SKM-1 treated with dmso at 0.1 percent for 144 hours (cell line): ENCODE measurements around the gene ZNF831.

Source experiments
- DNase-seq: peaks from one replicate; lab custom pipeline; 2025; ENCODE audit not compliant: unreplicated experiment; lab: John Stamatoyannopoulos, UW

The ZNF831 gene

DNA sequence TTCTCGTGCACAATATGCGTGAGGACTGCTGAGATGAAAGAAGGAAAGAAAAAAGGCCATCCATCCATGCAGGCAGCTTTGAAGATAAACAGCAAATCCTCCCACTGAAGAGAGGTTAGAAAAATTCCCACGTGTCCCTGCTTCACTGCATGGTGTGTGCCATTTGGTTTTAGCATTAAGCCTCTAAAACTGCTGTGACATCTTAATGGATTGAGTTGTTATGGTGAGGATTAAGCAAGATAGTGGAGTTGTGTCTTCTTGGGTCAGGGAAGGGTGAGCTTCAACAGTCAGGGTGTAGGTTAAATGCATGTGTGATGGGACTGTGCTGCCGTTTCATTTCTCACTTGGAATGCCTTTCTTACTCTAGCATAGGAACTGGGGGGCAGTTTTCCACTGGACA, 50.5 kb downstream of the ZNF831 start:
- no peak for DNase-seq

DNA sequence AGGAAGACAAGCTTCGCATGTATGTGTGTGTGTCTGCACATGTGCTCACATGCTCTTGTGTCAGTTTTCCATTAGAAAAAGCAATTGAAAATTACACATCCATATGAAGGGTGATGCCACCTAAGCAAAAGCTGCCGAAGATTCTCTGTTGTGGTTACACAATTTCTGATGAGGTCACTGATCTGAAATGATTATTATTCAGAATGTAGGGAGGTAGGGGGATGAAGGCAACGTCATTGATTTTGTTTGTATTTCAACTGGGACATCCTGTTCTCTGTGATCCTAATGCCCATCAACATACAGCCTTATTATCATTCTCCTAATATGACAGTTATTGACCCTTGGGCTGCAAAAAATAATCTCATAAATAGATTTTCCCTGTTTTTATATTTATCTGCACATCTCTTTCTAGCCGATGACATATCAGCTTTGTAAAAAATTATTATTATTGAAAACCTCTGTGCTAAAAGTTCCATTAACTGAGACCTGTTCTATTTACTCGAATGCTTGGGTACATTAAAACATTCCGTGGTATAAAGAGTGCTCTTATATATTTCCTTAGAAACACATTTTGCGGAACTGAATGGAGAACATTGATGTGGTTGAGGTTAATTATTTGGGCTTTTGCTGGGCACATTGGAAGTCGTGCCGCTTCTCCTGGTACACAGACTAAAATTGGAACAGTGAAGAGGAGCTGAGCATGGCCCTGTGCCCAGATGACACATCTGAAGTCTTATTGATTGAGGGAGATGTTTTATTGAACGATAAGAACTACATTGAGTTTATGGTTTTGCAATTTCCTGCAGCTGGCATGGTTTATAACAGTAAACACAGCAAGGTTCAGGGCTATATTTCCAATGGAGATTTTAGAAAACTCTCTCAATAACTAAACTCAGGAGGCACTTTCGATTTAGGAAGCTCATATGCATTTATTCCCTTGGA, 51.3 kb downstream of the ZNF831 start:
- DNase-seq = no peak

DNA sequence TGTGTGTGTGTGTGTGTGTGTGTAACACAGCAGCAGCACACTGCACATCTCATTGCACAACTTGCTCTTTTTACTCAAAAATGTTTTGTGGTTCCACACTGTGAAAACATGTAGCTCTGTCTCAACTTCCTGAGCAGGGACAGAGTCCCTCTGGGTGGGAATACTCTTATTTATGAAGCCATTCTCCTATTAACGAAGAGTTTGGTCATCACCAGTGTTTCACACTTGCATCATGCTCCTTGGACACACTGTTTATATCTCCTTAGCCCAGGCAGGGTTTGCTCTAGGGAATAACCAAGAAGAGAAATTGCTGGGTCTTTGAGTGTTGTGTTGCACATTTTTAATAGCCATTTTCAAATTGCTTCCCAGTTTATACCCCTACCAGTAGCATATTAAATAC, 53.6 kb downstream of the ZNF831 start:
- no peak for DNase-seq

DNA sequence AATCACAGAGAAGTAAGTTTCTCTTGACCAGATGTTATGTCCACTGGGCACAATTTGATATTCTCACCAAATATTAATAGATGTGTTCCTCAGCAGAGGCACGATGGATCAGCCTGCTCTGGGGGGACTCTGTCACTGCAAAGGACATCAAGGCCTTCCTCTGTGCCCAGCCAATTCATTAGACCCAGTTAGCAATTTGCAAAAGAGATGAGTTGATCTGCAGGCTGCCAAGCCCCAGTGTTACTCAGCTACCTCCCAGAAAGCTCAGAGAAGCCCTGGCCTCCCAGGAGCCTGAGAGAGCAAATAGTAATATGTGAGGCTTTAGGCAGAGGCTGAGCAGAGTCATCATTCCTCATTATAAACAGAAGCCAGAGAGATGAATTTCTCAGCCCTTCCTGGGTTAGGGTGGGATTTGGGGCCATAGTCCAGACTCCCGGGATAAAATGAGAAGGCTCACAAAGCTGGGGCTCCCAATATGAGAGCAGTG, 54.2 kb downstream of the ZNF831 start:
- DNase-seq = no peak

DNA sequence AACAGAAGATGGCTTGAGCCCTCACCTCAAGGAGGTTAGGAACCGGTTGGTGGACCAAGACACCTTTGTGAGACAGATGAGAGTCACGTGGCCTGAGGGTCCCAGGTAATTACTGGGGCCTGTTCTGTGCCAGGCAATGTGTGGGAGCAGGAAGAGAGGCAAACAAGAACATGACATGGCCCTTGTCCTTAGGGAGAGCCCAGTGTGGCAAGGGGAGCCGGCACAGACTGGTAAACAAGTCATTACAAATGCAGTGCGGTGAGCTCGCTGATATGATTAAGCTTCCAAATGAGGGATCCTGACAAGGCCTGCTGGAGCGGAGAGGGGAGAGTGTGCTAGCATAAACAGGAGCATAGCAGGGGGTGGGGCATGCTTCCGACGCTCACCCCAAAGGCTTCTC, 55.6 kb downstream of the ZNF831 start:
- no peak for DNase-seq

DNA sequence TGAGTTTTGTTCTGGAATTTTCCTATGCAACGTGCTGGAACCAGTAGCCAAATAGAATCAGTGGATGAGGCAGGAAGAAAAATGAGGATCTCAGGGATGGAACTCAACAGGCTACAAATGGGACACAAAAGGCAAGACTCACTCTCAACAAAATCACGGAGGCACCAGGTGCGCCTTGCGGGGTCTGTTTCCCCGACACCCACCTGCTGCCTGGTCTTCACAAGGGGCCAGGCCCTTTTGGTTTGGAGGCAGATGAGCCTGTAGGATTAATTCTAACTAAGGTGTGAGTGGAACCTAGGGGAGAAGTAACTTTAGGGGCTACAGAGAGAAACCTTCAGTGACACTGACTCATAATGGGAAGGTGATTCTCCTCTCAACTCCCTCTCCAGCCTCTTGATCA, 56.5 kb downstream of the ZNF831 start:
- DNase-seq = no peak

DNA sequence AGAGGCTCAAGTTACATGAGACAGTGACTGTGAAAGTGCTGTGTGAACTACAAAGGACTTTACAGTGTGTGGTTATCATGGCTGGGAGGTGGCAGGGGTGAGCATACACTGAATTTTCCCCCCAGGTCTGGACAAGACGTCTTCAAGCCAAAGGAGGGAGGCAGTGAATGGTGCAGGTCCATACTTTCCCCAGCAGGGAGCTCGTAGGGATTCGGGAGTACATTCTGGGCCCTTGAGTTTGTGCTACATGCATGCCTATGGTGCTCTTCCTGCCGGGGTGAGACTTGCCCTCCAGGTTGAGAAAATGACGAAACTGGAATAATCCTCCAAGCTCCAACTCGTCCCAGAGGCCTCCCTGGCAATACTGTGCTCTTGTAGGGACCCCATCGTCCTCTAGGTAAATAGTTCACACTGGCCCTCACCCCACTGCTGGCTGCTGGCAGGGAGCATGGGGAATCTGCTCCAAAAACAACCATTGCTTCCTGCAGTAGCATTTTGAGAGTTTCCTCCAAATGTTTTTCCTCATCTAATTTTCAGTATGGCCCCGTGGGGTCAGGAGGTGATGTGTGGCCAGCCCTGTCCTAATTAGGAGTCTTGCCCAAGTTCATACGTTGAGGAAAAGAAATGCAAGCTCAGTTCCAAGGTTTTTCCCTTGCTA, 57.6 kb downstream of the ZNF831 start:
- no peak for DNase-seq

DNA sequence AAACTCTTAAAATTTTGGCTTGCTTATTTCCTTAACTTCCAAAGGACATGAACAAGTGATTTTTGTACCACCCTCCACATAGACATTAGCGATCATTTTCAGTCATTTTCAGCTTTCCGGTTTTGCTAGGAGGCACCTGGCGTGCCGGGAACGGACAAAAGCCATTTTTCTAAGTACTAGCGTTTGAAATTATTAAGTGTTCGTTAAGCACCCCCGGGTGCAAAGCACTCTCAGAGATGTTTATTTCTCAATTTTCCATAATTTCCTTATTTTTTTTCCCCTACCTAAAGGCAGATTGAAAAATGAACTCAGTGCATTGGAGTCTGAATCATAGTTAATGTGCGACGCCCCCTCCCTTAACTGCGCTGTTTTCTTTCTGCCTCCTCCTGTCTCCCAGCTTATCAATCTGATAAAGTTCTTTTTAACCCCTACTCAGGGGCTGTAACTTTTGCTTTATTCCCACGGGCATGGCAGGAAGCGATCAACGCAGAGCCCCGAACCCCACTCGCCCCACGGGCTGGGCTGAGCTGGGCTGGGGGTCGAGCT, 58.2 kb downstream of the ZNF831 start:
- DNase-seq = no peak

DNA sequence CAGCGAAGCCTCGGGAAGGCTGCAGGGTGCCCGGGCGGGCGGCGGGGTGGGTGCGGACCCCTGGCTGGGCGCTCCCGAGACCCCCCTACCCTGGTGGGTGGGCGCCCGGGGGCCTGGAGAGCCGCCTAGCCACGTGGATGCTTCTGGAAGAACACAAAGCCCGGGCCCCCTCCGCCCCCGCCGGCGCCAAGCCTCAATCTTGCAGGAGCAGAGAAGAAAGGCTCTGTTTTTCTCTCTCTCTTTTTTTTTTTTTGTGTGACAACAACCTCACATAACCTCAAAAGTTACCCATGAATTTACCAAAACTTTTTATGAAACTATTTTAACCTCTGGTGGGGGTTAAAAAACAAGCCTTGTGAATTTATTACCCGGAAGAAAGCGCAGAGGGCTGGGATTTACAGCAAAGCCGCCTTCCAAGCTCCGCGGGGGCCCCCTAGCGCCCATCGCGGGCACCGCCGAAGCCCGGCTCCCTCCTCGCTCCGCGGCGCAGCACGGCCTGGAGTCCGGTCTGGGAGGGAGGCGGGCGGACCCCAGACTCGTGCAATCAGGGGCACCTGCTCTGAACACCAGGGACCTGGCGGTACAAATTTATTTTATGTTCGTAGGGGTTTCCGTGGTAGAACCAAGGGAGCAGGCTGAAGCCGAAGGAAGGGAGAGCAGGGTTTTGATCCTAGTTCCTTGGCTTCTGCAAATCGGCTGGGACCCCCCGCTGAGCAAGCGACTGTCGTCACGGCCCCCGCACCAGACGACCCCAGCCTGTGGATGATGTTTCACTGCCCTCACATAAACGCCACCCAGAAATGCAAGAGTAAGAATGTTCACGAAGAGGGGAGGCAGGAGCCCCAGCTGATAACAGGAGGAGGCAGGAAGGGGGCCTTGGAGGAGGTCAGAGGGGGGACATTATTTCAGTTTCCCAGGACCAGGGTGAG, 58.9 kb downstream of the ZNF831 start:
- peak; percentile 44 for DNase-seq

DNA sequence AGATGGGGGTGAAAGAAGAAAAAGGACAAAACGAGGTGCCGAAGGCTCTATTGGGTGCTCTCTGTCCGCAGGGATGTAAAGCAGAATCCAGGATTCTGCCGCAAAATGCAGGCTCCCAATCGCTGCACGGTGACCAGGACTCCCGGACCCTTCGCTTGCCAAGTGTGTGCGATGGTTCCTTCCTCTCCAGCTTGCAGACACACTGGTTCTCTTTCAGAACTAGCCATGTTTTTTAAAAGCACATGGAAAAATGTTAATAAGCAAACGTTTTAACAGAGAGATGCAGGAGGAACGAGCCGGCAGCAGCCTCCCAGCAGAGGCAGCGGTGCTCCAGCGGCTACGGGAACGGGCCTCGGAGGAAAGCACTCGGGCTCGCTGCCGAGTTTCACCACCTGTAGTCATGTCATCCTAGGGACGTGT, 59.6 kb downstream of the ZNF831 start:
- no peak for DNase-seq

DNA sequence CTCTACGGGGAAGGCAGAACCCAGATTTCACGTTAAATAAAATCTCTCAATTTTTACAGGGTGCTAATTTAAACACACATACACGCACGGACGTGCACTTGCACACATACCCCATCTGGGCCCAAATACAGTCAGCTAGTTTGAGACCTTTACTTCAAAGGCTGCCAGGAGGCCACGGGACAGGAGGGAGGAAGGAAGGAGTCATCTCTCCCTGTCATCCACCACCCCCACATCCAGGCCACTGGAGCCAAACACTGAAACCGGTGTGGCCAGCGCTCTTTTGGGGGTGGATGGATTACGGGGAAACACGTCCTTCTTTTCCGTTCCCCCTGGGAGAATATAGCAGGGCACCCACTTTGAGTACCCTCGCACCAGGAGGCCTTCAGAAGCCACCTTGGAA, 60.1 kb downstream of the ZNF831 start:
- no peak for DNase-seq

DNA sequence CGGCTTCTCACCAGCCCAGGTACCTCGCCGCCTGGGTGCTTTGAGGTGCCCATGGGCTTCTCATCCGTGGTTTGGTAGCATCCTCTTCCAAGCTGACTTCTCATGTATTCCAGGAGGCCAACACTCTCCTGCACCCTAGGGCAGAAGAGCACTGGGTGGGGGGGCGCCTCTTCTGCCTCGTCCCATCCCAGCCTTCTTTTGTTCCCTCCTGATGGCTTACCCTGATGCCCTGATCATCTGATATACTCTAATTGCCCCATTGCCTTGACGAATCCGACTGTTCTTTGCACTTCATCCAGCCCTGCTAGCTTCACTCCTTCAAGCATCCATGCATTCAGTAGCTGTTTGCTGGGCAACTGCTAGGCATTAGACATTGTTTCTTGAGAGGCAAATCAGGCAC, 60.6 kb downstream of the ZNF831 start:
- no peak for DNase-seq

DNA sequence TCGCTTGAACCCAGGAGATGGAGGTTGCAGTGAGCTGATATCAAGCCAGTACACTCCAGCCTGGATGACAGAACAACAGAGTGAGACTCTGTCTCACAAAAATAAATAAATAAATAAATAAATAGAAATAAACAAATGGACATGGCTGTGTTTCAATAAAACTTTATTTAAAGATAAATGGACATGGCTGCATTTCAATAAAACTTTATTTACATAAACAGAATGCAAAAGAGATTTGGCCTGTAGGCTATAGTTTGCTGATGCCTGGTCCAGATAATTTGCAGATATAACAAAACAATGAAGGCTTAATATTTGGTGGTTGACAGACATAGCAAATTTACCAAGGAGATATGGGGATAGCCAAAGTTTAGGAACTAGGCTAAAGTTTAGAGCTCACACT, 66.8 kb downstream of the ZNF831 start:
- DNase-seq = no peak

DNA sequence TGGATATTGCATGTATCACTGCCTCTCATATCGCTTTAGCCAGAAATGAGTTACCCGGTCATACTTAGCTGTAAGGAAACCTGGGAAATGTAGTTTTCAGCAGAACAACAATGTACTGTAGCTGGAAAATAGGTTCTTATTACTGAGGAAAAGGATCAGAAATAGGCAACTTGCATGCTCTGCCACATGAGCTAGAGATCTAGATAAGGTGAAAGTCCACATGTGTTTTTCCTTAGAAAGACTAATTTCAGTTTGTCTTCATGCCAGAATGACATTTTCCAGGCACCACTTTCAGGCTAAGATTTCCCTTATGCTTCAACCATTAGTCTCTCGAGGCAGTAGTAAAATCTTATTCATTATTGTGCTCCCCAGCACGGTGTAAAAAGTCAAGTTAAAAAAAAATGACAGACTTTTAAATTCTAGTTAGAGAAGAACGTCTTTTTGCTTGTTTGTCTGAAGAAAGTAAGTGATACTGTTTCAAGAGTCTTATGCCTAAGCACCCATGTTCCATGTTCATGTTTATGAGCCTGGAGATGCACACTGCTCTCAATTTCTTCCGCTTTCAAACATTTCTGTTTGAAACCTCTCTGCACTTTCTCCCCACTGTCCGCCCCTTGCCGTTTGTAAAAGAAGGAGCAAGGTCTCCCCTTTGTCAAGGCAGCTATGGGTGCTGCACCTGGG, 67.6 kb downstream of the ZNF831 start:
- no peak for DNase-seq

DNA sequence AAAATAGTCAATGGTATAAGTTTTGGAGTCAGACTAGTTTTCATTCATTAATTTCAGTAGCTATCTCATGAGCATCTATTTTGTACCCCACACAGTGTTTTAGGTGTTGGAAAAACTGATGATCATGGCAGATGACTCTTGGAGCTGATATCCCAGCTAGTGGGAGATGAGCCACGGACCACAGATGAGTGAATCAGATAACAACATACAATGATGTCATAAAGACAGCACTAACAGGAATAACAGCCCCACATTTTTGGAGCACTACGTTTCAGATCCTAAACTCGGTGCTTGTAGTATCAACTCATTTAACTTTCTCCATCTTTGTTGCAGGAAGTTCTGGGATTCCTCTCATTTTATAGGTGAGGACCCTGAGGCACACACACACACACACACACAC, 69.0 kb downstream of the ZNF831 start:
- DNase-seq = no peak

DNA sequence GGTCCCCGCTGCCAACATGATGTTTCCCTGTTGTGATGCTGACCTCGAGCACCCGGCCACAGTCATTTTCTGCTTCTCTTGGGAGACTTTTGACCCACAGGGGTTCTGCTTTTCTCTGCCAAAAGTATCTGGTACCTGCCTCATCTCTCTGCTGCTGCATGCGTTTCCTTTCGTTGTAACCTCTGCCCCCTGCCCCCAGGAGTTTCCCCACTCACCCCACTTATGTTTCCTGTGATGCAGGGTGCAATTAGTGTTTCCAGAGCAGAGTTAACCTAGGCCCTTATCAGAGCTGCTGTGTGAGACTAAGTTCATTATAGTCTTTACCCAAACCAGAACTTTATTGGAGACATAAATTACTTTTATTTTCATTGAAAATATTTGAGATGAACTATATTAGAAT, 71.6 kb downstream of the ZNF831 start:
- DNase-seq = no peak

DNA sequence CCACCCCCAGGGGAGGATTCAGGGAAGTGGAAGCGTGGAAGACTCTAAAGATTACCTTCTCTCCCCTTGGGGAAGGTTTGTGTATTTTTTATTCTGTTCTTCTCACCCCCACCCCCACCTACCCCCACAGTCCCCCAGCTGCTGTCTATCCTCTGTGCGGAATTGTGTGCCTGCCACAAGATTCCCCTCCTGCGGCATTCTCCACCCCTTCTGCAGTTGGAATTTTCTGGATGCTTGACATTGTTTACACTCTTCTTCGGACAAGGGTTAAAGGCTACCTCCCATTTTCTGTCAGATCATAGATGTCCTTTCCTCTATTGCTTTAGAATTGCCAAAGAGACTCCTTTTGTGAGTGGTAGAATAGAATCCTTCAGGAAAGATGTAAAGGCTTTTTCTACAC, 76.4 kb downstream of the ZNF831 start:
- no peak for DNase-seq

DNA sequence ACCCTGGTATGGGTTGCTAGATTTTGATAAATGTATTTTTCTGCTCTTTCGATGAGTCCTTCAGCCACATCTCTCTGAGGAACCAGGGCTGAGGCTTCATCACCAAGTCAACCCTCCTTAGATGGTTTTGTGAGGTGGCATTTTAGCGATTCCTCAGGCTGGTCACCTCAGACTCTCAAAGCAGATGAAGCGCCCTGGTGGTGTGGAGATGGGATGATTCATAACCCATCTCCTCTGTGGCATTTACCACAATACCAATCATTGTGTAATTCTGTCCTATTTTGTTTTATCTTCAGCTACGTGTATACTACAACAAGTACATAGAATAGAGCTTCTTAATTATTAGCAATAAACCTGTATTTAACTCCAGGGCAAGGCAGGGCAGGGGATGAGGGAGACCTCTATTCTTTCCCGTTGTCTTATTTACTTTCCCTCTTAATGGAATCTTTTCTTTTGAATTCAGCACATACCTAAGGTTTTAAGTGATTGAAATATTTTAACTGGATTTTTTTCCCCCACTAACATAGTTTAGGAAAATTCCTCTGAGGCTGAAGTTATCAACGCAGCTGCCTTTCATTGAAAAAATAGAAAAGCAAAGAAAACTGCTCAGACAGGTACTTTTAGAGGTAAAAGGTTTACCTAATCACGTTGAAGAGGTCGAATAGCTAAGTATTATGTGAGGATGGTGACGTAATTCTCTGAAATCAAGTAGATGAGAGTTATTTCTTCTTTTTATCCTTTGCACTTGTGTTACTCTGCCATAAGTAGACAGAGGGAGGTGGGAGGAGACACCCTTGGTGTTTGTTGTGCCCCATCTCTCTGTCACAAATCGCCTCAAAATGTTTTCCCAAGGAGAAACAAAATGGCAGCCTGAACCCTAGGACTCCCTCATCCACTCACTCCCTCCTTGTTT, 79.3 kb downstream of the ZNF831 start:
- no peak for DNase-seq

DNA sequence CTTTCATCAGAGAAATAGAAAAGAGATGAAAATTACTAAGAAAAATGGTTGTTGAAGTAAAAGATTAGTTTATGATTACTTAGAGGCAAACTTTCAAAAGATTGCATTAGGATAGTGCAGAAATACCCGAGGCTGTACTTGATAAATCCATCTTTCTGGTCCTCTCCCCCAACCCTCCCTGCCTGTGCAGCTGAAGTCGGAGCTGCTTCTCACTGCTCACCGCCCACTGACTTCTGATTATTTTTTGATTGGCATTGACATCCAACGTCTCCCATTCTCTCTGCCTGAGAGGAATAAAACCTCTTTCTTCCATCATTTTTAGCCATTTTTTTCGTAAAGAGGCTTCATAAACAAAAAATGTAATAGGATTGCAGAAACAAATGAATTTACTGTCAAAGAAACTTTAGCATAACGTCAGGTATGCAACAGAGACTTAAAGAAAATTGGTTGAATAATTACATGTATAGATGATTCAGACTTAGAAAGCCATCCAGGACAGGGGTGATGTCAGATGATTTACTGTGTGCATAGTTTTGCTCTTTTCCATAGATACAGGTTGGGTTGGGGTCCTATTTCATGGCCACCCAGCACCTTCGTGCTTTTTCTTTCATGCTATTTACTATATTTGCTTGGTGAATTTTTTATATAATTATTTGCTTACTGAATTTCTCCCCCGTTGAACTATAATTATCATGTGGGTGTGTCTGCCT, 83.2 kb downstream of the ZNF831 start:
- DNase-seq = no peak
